HUES64 (cell line): ENCODE measurements around the gene HAGH.

Experiments
- H3K27ac ChIP-seq: 2 replicates; pipeline ENCODE4 v1.7.0; 2013; ENCODE audit warnings: low read depth, low read length, inconsistent platforms
- H3K27me3 ChIP-seq: 2 replicates; pipeline ENCODE4 v1.6.1; 2013; ENCODE audit warnings: mild to moderate bottlenecking, low read length; ENCODE audit not compliant: insufficient read depth
- H3K36me3 ChIP-seq: 2 replicates; pipeline ENCODE4 v1.6.1; 2013; ENCODE audit warnings: mild to moderate bottlenecking, low read length; ENCODE audit not compliant: insufficient read depth
- H3K4me1 ChIP-seq: 2 replicates; pipeline ENCODE4 v1.6.1; 2013; ENCODE audit warnings: mild to moderate bottlenecking, low read length, moderate library complexity; ENCODE audit not compliant: insufficient read depth
- H3K4me3 ChIP-seq: 2 replicates; pipeline ENCODE4 v1.5.1; 2013; ENCODE audit warnings: mild to moderate bottlenecking, low read length, moderate library complexity
- H3K9ac ChIP-seq: 2 replicates; pipeline ENCODE4 v1.6.1; 2013; ENCODE audit warnings: mild to moderate bottlenecking, low read depth, low read length
- H3K9me3 ChIP-seq: 2 replicates; pipeline ENCODE4 v1.6.1; 2013; ENCODE audit warnings: low read depth, low read length; ENCODE audit not compliant: insufficient read depth
- WGBS: fragments of 150-250, 120-280 bp; methylation state at CpG from one replicate; pipeline ENCODE4 v1.1.7; 2013; ENCODE audit warnings: missing lambda C conversion rate; 5-methylcytosine and 5-hydroxymethylcytosine counted together

HAGH gene

GRCh38 chr16:1790261-1790610 is 36.4 kb downstream of the HAGH start:
- Histone ChIP-seq H3K9me3 (no peaks in the 10 kb centered on the region), H3K4me3 (no peak overlapping the region), H3K27me3 (no peaks in the 10 kb centered on the region), H3K9ac (no peak overlapping the region), H3K27ac (no peak overlapping the region), H3K4me1 (no peaks in the 10 kb centered on the region), H3K36me3 (peaks cover 28% of the 10 kb centered on the region)
- WGBS: 95% methylated on average over 15 of the region's 15 CpGs

GRCh38 chr16:1789643-1790045 is 37.0 kb downstream of the HAGH start:
- Histone ChIP-seq H3K4me1 (no peaks in the 10 kb centered on the region), H3K36me3 (peaks cover 30% of the 10 kb centered on the region), H3K9ac (no peak overlapping the region), H3K9me3 (no peaks in the 10 kb centered on the region), H3K4me3 (no peak overlapping the region), H3K27ac (no peak overlapping the region), H3K27me3 (no peaks in the 10 kb centered on the region)
- 93% methylated on average over 21 of the region's 25 CpGs for WGBS

- Histone ChIP-seq H3K4me3 (no peak overlapping the region), H3K4me1 (no peaks in the 10 kb centered on the region), H3K36me3 (peaks cover 30% of the 10 kb centered on the region), H3K9ac (no peak overlapping the region), H3K27ac (no peak overlapping the region), H3K27me3 (no peaks in the 10 kb centered on the region), H3K9me3 (no peaks in the 10 kb centered on the region)
- WGBS: 90% methylated on average over 19 of the region's 19 CpGs
Measured at GRCh38 chr16:1788708-1789100, 37.9 kb downstream of the HAGH start.

GRCh38 chr16:1788095-1788707 is 38.4 kb downstream of the HAGH start:
- no peak overlapping the region for H3K9ac ChIP-seq
- H3K9me3 ChIP-seq: no peaks in the 10 kb centered on the region
- no peak overlapping the region for H3K27ac ChIP-seq
- H3K27me3 ChIP-seq: no peaks in the 10 kb centered on the region
- peaks cover 30% of the 10 kb centered on the region for H3K36me3 ChIP-seq
- WGBS: 94% methylated on average over 38 of the region's 38 CpGs
- no peaks in the 10 kb centered on the region for H3K4me1 ChIP-seq
- H3K4me3 ChIP-seq: no peak overlapping the region

GRCh38 chr16:1787322-1788094 is 39.1 kb downstream of the HAGH start:
- H3K27me3 ChIP-seq: no peaks in the 10 kb centered on the region
- peaks cover 30% of the 10 kb centered on the region for H3K36me3 ChIP-seq
- no peak overlapping the region for H3K9ac ChIP-seq
- no peaks in the 10 kb centered on the region for H3K4me1 ChIP-seq
- no peak overlapping the region for H3K4me3 ChIP-seq
- H3K27ac ChIP-seq: no peak overlapping the region
- WGBS: 96% methylated on average over 44 of the region's 44 CpGs
- H3K9me3 ChIP-seq: no peaks in the 10 kb centered on the region

GRCh38 chr16:1787056-1787321 is 39.6 kb downstream of the HAGH start:
- WGBS: 94% methylated on average over 6 of the region's 6 CpGs
- Histone ChIP-seq H3K27me3 (no peaks in the 10 kb centered on the region), H3K4me3 (no peak overlapping the region), H3K9me3 (no peaks in the 10 kb centered on the region), H3K36me3 (peaks cover 30% of the 10 kb centered on the region), H3K4me1 (no peaks in the 10 kb centered on the region), H3K27ac (no peak overlapping the region), H3K9ac (no peak overlapping the region)

- WGBS: 95% methylated on average over 51 of the region's 51 CpGs
- Histone ChIP-seq H3K9ac (no peak overlapping the region), H3K27ac (no peak overlapping the region), H3K36me3 (peaks cover 30% of the 10 kb centered on the region), H3K4me1 (no peaks in the 10 kb centered on the region; the same call in 1 of the 2 replicates), H3K27me3 (no peaks in the 10 kb centered on the region), H3K4me3 (no peak overlapping the region), H3K9me3 (no peaks in the 10 kb centered on the region)
Measured at GRCh38 chr16:1786242-1787055, 40.2 kb downstream of the HAGH start.

- 94% methylated on average over 14 of the region's 14 CpGs for WGBS
- Histone ChIP-seq H3K4me1 (no peaks in the 10 kb centered on the region; the same call in 1 of the 2 replicates), H3K9ac (no peak overlapping the region), H3K36me3 (peaks cover 34% of the 10 kb centered on the region), H3K27me3 (no peaks in the 10 kb centered on the region), H3K9me3 (no peaks in the 10 kb centered on the region), H3K27ac (no peak overlapping the region), H3K4me3 (no peak overlapping the region)
Measured at GRCh38 chr16:1785846-1786170, 40.8 kb downstream of the HAGH start.

GRCh38 chr16:1784977-1785845 is 41.4 kb downstream of the HAGH start:
- Histone ChIP-seq H3K27me3 (no peaks in the 10 kb centered on the region), H3K9me3 (no peaks in the 10 kb centered on the region), H3K36me3 (peaks cover 36% of the 10 kb centered on the region), H3K4me3 (no peak overlapping the region), H3K9ac (no peak overlapping the region), H3K4me1 (no peaks in the 10 kb centered on the region; the same call in 1 of the 2 replicates), H3K27ac (no peak overlapping the region)
- WGBS: 97% methylated on average over 26 of the region's 26 CpGs

GRCh38 chr16:1782408-1783264 is 44.0 kb downstream of the HAGH start, which contains the start of the genes NUBP2 and SPSB3:
Gene NUBP2 (plus strand): TSS chr16:1782960. CDS start chr16:1783021, 61 bp downstream.
Gene SPSB3 (minus strand): TSS chr16:1782571. CDS start chr16:1781483, 1,088 bp downstream.
- WGBS: under 1% methylated on average over 102 of the region's 102 CpGs
- Histone ChIP-seq H3K27me3 (no peaks in the 10 kb centered on the region), H3K4me1 (no peaks in the 10 kb centered on the region; the same call in 1 of the 2 replicates), H3K27ac (peak within 1 kb of the TSS; percentile 57), H3K9me3 (no peaks in the 10 kb centered on the region), H3K4me3 (peak within 1 kb of the TSS; percentile 98), H3K9ac (peak within 1 kb of the TSS; percentile 86), H3K36me3 (peaks cover 30% of the 10 kb centered on the region)
